NCI-H2171 (cell line): ENCODE results near the gene BCKDK.
A peak's percentile ranks its signal among the peaks of the same experiment; 100 is the strongest.
"Not testable (repeated sequence)": the region's sequence is repeated elsewhere in the genome, so short reads cannot be mapped to it uniquely, and the experiment has no call there.

Experiments used
- DNase-seq: peaks from one replicate; lab custom pipeline; 2025; lab: John Stamatoyannopoulos, UW

The BCKDK gene

GRCh38 chr16:31094424-31095120 is 13.6 kb upstream of the BCKDK start, which contains the start of gene VKORC1:
Gene VKORC1, minus strand, starts transcription at chr16:31094797. Its CDS starts 68 bp downstream, at chr16:31094729.
- DNase-seq: peak; percentile 94

- no peak for DNase-seq
Measured at GRCh38 chr16:31099860-31100638, 8.1 kb upstream of the BCKDK start.

- DNase-seq: not testable (repeated sequence)
Measured at GRCh38 chr16:31100876-31101641, 7.1 kb upstream of the BCKDK start.

GRCh38 chr16:31105677-31106213 is 2.4 kb upstream of the BCKDK start:
- DNase-seq: peak; percentile 18

GRCh38 chr16:31106509-31107464 is 1.4 kb upstream of the BCKDK start:
- DNase-seq: no peak

- DNase-seq: no peak
Measured at GRCh38 chr16:31107465-31107867, 720 bp upstream of the BCKDK start.

- DNase-seq: no peak
Measured at GRCh38 chr16:31108794-31109558, 790 bp downstream of the BCKDK start.

GRCh38 chr16:31109622-31110021 is 1.4 kb downstream of the BCKDK start:
- no peak for DNase-seq

- DNase-seq: no peak
Measured at GRCh38 chr16:31110106-31111034, 2.2 kb downstream of the BCKDK start.

- no peak for DNase-seq
Measured at GRCh38 chr16:31111881-31112466, 3.8 kb downstream of the BCKDK start.

- DNase-seq: no peak
Measured at GRCh38 chr16:31112711-31113110, 4.5 kb downstream of the BCKDK start.

- DNase-seq: no peak
Measured at GRCh38 chr16:31113121-31114120, 5.2 kb downstream of the BCKDK start.

- DNase-seq: no peak
Measured at GRCh38 chr16:31114468-31114867, 6.3 kb downstream of the BCKDK start.

- peak; percentile 98 for DNase-seq
Measured at GRCh38 chr16:31117384-31118222, 9.4 kb downstream of the BCKDK start, which contains the start of gene KAT8. Gene KAT8, plus strand, starts transcription at chr16:31117664. Its CDS starts 18 bp downstream, at chr16:31117682.

GRCh38 chr16:31118223-31119155 is 10.3 kb downstream of the BCKDK start:
- DNase-seq: no peak
